Cerebellar nuclear complex (tissue), 1 donor: ENCODE results near the gene LYPD5.
"Not testable (repeated sequence)": the region's sequence is repeated elsewhere in the genome, so short reads cannot be mapped to it uniquely, and the experiment has no call there.

ENCODE experiments used
- DNase-seq, 2 experiments: peaks; one replicate each; lab custom pipeline; 2025; lab: John Stamatoyannopoulos, UW

LYPD5 gene

DNA sequence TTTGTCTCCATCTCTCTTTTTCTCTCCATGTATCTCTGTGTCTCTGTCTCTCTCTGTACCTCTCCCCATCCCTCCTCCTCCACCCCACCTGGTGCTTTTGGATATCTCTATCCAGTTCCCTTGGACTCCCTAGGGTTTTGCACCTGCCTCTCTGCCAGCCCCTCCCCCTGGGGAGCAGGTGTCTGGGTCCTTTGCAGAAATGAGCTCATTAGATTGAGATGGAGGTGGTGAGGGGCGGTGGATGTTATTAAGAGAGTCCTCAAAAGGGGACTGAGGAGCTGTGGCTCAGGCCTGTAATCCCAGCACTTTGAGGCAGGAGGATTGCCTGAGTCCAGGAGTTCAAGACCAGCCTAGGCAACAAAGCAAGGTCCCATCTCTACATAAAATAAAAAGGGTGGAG, 23.6 kb downstream of the LYPD5 start:
- no peak for DNase-seq

- no peak for DNase-seq
Observed at GRCh38 chr19:43777163-43777695, 25.0 kb downstream of the LYPD5 start.

GRCh38 chr19:43776286-43776685, 26.0 kb downstream of the LYPD5 start:
- DNase-seq, result no peak

GRCh38 chr19:43775299-43775890, 26.9 kb downstream of the LYPD5 start:
- DNase-seq, result no peak

- DNase-seq, result not testable (repeated sequence)
Observed at GRCh38 chr19:43774940-43775258, 27.3 kb downstream of the LYPD5 start.

GRCh38 chr19:43774103-43774939, 27.9 kb downstream of the LYPD5 start:
- no peak for DNase-seq

- no peak for DNase-seq
Observed at GRCh38 chr19:43773725-43774102, 28.5 kb downstream of the LYPD5 start.

DNA sequence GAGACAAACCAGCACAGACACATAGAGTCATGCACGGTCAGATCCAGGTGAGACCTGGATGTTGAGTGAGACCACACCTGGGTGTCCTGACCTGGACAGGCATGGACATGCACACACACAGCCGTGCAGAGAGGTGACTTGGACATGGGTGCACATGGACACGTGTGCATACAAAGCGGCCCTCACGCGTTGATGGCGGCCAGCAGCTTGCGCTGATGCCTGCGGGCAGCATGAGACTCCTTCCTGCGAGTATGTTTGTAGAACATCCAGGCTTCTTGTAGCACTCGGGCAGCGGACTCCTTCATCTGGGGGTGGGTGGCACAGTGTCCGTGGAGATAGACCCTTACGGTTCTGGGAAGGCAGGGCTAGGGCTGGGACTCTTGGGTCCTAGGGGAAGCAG, 33.0 kb downstream of the LYPD5 start:
- no peak for DNase-seq

- DNase-seq, result no peak
Observed at GRCh38 chr19:43768273-43769050, 33.8 kb downstream of the LYPD5 start.

DNA sequence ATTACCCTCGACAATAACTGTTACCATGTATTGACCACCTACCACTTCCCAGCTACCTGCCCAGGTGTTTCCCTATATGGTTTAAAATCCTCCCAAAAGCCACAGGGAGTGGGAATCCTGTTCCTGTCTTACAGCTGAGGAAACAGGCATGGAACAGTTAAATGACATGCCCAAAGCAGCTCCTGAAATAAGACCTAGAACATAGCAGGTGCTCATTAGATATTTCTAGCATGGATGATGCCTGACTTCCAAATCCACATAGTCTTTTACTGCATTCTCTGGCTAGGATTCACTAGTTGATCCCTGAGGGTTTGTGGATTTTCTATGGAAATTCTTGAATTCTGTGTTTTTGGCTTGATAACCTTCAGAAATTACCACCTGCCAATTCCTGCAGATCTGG, 34.4 kb downstream of the LYPD5 start:
- DNase-seq, result no peak

DNA sequence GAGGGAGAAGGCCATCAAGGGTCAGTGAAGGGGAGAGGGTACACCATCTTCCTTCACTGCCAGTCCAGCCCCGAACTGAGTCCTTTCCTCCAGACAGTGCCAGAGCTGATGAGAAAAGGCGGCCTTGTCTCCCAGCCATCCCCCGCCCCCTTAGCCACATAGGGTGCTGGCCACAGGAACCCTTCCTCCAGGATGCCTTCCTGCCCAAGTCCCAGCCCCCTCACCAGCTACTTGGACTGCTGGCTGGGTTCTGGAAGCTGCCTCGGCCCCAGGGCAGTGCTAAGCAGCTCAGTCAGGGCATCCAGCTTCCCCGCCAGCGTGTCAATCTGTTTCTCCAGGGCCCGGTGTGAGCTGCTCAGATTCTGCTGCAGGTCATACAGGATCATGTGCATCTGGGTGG, 34.9 kb downstream of the LYPD5 start:
- no peak for DNase-seq

GRCh38 chr19:43766755-43767043, 35.5 kb downstream of the LYPD5 start:
- no peak for DNase-seq

DNA sequence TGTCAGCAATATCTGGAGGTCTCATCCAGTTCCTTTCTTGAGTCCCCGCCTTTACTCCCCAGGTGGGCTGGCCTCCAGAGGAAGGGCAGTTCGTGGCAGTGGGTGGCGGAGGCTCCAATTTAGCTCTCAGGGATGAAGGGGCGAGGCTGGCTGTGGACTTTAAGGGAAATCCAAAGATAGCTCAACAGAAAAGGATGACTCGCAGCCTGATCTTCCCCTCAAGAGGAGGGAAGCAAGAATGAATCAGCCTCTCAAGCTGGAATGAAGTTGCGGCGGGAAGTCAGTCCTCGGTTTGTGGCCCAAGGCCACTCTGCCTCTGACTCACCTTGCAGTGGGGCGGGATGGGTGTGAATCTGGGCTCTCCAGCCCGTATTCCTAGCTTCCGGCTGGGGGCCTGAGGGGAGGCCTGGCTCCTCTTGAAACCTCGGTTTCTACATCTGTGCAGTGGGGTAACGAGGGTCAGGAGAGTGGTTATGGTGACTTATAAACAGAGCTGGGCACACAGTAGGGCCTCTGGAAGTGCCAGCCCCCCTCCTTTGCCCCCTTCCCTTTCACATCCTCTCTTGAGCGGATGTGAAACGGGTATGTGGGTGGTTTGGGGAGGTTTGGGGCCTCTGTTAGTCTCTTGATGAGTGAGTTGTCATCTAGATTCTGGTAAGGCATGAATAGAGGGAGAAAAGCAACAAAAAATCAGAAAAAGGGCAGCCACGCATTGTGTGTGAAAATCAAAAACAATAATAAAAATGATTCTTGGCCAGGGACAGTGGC, 37.0 kb downstream of the LYPD5 start:
- no peak for DNase-seq

GRCh38 chr19:43764684-43765083, 37.6 kb downstream of the LYPD5 start:
- not testable (repeated sequence) for DNase-seq

- DNase-seq, result no peak
Observed at GRCh38 chr19:43763473-43763939, 38.7 kb downstream of the LYPD5 start.

DNA sequence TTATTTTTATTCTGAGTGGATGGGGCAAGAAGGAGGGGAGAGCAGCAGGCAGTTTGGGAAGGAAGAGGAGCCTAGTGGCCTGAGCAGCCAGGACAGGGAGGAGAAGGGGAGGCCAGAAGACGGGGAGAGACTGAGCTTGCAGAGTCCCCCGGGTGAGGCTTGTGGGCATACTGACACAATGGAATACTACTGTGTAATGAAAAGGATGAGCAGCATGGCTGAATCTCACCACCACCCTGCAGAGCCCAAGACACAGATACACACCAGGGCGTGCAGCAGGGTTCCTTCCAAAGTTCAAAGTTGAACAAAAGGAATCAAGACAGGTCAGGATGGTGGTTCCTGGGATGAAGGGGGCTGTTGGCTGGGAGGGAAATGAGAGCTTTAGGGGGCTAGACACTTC, 39.4 kb downstream of the LYPD5 start:
- DNase-seq, result no peak

DNA sequence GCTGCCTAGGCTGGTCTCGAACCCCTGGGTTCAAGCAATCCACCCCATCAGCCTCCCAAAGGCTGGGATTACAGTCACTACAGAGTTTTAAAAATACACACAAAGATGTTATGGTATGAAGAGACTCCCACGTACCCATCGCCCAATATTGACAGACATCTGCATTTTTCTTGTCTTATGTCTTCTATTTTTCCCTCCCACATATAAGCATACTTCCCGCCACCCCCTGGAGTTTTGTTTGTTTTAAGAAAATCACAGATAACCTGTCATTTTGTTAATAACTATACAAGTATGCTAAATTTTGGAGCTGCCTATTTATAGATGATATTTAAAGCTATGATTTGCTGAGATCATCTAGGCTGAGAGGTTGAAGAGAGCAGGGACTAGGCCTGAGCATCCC, 41.3 kb downstream of the LYPD5 start:
- no peak for DNase-seq

DNA sequence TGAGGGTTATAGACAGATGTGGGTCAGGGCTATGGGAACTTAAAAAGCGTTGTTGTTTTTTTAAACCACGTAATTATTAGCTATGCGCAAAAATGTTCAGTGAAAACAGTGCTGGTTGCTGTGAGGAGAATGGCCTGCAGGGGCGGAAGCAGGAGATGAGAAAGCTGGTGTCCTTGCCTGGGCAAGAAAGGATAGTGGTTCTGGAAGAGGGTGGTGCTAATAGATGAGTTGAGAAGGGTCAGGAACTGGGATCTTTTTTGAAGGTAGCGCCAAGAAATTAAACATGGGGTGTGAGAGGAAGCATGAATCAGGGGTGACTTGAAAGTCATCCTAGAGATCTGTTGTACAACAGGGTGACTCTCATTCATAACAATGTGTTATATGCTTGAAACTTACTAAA, 42.7 kb downstream of the LYPD5 start:
- DNase-seq, result no peak

GRCh38 chr19:43755256-43755801, 46.9 kb downstream of the LYPD5 start:
- peak in 1 of 2 experiments; percentile 27 for DNase-seq

GRCh38 chr19:43754503-43755255, 47.6 kb downstream of the LYPD5 start, which contains the start of gene SMG9:
Gene SMG9, minus strand, starts transcription at chr19:43754962. Its CDS starts 4,221 bp downstream, at chr19:43750741.
- peak in 1 of 2 experiments; percentile 89 for DNase-seq

GRCh38 chr19:43754253-43754502, 48.1 kb downstream of the LYPD5 start:
- no peak for DNase-seq
